Activated CD8-positive, alpha-beta T cell treated with anti-CD3 and anti-CD28 coated beads for 36 hours (primary cell): ENCODE data around the gene SMG1. TPM values are rescaled to one million over a fixed set of nuclear protein-coding genes. Genes with fewer than 3 reads are reported as not detected.
A peak's percentile ranks its signal among the peaks of the same experiment; 100 is the strongest.

Experiments used
- ATAC-seq: fragments of 200-7000 bp; cut with Tn5 transposase; one replicate; pipeline ENCODE4 v1.10.0; 2021; ENCODE audit warnings: mild to moderate bottlenecking, moderate library complexity
- CTCF ChIA-PET: fragments of 350-600 bp; sonication (Branson Sonifier 250); formaldehyde crosslinking; loops from one replicate; lab custom pipeline; 2021; ENCODE audit warnings: antibody characterized with exemption; lab: Charles Lee
- POLR2A ChIA-PET: fragments of 350-600 bp; sonication (Branson Sonifier 250); formaldehyde crosslinking; loops from one replicate; lab custom pipeline; 2021; ENCODE audit warnings: antibody characterized with exemption; lab: Charles Lee
- DNase-seq: peaks from one replicate; pipeline ENCODE4 v3.0.0-alpha.2; 2020
- H3K27ac Mint-ChIP-seq: one replicate; pipeline ENCODE4 v1.8.0; 2021; ENCODE audit warnings: mild to moderate bottlenecking, mixed read lengths
- H3K27me3 Mint-ChIP-seq: one replicate; pipeline ENCODE4 v1.8.0; 2021; ENCODE audit warnings: mixed read lengths
- H3K36me3 Mint-ChIP-seq: one replicate; pipeline ENCODE4 v1.8.0; 2021; ENCODE audit warnings: low read depth, mixed read lengths
- H3K4me1 Mint-ChIP-seq: one replicate; pipeline ENCODE4 v1.8.0; 2021; ENCODE audit warnings: low read depth, mixed read lengths
- H3K4me3 Mint-ChIP-seq: one replicate; pipeline ENCODE4 v1.8.0; 2021; ENCODE audit warnings: mild to moderate bottlenecking, moderate library complexity, mixed read lengths
- H3K9me3 Mint-ChIP-seq: one replicate; pipeline ENCODE4 v1.8.0; 2021; ENCODE audit warnings: mixed read lengths
- intact Hi-C: fragments of 100-400 bp; cut with micrococcal nuclease; formaldehyde crosslinking; loops from one replicate; pipeline ENCODE4 v1.10.0; 2022
- total RNA-seq, 2 experiments: library from RNA; stranded (reverse); gene quantifications; one replicate each; pipeline ENCODE4 v1.2.3, GENCODE V29; 2021
- TF ChIP-seq, protein P1 (sequence below): fragments of 200-600 bp; IDR thresholded peaks from one replicate; pipeline ENCODE4 v1.8.0; 2022; ENCODE audit warnings: antibody characterized with exemption, mild to moderate bottlenecking

Gene SMG1
- total RNA-seq, 2 experiments from 2014 or later, result 103 to 108 TPM

DNA sequence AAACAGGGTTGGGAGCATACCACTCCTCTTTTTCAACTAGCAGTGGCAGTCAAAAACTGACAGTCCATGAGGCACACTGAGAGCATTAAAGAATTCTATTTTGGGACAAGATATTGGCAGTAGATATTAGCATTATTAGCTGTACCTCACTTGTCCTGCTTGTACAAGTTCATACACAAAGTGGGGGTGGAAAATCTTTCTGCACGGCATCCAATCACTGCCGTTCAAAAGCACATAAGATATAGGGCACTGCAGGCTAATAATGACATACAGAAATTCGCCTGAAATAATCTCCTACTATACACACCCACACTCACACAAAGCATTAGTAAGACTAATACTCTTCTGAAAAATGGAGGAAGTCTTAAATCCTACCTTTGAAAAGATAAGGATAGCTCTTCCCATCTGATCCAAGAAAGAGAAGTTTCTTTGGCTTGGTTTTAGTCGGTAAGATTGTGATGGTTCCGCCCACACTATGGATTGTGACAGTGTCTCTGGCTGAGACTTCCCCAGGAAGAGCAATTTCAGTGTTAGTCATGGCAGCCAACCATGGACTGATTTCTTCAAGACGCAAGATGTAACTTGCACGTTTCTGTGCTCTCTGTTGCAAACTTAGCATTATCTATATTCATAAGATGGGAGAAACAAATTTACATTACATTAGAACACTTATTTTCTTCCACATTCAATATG lies 84.2 kb downstream of the SMG1 start:
- intact Hi-C loops, result no loop called here
- no peaks in the 10 kb centered on the region for H3K9me3 Mint-ChIP-seq
- peaks cover 17% of the 10 kb centered on the region for H3K4me1 Mint-ChIP-seq
- H3K4me3 Mint-ChIP-seq, result no peak overlapping the region
- ChIA-PET POLR2A (interaction anchor here (0.7 kb wide), 1 partner anchor 27 kb away, joined by 3 read pairs; no protein-coding TSS in a partner anchor), CTCF (interaction anchor here (1.0 to 1.4 kb wide), 3 partner anchors 9 to 40 kb away, joined by 3 to 6 read pairs (median 5); partner anchors contain the start of gene ARL6IP1)
- DNase-seq, result no peak
- TF ChIP-seq, protein P1, sequence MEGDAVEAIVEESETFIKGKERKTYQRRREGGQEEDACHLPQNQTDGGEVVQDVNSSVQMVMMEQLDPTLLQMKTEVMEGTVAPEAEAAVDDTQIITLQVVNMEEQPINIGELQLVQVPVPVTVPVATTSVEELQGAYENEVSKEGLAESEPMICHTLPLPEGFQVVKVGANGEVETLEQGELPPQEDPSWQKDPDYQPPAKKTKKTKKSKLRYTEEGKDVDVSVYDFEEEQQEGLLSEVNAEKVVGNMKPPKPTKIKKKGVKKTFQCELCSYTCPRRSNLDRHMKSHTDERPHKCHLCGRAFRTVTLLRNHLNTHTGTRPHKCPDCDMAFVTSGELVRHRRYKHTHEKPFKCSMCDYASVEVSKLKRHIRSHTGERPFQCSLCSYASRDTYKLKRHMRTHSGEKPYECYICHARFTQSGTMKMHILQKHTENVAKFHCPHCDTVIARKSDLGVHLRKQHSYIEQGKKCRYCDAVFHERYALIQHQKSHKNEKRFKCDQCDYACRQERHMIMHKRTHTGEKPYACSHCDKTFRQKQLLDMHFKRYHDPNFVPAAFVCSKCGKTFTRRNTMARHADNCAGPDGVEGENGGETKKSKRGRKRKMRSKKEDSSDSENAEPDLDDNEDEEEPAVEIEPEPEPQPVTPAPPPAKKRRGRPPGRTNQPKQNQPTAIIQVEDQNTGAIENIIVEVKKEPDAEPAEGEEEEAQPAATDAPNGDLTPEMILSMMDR, result no peak
- H3K36me3 Mint-ChIP-seq, result peaks cover 53% of the 10 kb centered on the region
- no peak overlapping the region for H3K27ac Mint-ChIP-seq
- no peak for ATAC-seq
- no peaks in the 10 kb centered on the region for H3K27me3 Mint-ChIP-seq

DNA sequence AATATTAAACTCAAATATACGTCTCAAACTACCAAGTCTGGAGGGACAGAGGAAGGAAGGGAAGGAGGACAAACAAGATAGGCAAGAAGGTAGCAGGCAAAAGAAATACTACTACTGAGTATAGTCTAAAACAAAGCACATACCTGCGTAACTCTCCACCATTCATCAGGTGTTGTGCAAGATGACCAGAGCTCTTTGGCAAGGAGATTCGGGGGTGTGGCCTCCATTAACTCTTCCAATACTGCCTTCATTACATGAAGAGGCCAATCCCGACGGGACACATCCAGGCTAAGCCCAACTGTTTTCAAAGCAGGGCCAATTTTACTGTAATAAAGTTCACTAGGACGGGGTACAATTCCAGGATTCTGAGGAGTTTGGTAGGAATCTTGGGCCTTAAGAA lies 86.7 kb downstream of the SMG1 start:
- DNase-seq (no peak), ATAC-seq (no peak)
- H3K27me3 Mint-ChIP-seq, result no peaks in the 10 kb centered on the region
- TF ChIP-seq, protein P1, result no peak
- no peaks in the 10 kb centered on the region for H3K9me3 Mint-ChIP-seq
- H3K27ac Mint-ChIP-seq, result peak overlapping the region; percentile 71
- H3K4me3 Mint-ChIP-seq, result no peak overlapping the region
- POLR2A ChIA-PET, result no interaction called here
- peaks cover 62% of the 10 kb centered on the region for H3K36me3 Mint-ChIP-seq
- H3K4me1 Mint-ChIP-seq, result peaks cover 22% of the 10 kb centered on the region
- intact Hi-C loops, result no loop called here
- CTCF ChIA-PET, result no interaction called here

DNA sequence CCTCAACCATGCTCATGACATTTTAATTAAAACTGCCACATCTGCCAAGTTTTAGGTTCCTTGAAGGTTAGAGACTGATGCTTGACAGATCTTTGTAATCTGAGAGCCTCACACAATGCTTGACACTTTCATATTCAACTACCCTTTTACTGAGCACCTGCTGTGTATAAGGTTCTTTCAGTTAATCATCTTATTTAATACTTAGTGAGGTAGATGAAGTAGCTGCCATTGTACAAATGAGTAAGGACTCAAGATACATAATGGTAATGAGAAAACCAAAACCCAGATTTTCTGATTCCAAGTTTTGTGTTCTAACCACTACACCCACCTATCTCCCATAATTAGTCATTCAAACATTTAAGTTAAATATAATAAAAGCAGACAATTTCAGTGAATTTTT lies 89.5 kb downstream of the SMG1 start:
- ChIA-PET CTCF (interaction anchor here (1.4 to 2.5 kb wide), 3 partner anchors 11 to 42 kb away, joined by 3 to 7 read pairs (median 7); partner anchors contain the start of gene ARL6IP1), POLR2A (interaction anchor here (0.6 to 3.0 kb wide), 6 partner anchors 12 to 98 kb away, joined by 3 to 12 read pairs (median 4); no protein-coding TSS in a partner anchor)
- Mint-ChIP-seq H3K27ac (peak overlapping the region; percentile 87), H3K9me3 (no peaks in the 10 kb centered on the region), H3K27me3 (no peaks in the 10 kb centered on the region), H3K36me3 (peaks cover 64% of the 10 kb centered on the region), H3K4me3 (no peak overlapping the region), H3K4me1 (peaks cover 22% of the 10 kb centered on the region)
- TF ChIP-seq, protein P1, result no peak
- intact Hi-C loops, result no loop called here
- no peak for DNase-seq
- ATAC-seq, result peak; percentile 91

DNA sequence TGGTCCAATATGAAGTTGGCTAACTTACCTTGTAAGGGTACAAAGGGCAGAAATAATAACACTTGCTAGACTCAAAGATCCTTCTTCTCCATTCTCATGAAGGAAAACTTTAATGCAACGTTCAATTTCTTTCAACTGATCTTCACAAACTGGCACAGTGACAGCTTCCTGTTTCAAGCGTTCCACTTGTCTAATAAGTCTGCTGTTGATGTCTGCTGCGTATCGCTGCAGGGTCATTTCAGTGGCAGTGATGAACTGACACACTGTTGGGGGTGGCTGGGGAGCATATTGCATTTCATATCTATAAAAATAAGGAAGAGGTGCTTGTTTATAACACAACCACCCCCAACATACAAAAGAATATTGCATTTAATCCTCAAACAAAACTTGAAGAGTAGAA lies 91.3 kb downstream of the SMG1 start:
- POLR2A ChIA-PET, result interaction anchor here (3.0 kb wide), 1 partner anchor 35 kb away, joined by 12 read pairs; no protein-coding TSS in a partner anchor
- intact Hi-C loops, result no loop called here
- Mint-ChIP-seq H3K27me3 (no peaks in the 10 kb centered on the region), H3K4me3 (no peak overlapping the region), H3K36me3 (peaks cover 61% of the 10 kb centered on the region), H3K27ac (peak overlapping the region; percentile 3), H3K9me3 (no peaks in the 10 kb centered on the region), H3K4me1 (peaks cover 22% of the 10 kb centered on the region)
- CTCF ChIA-PET, result interaction anchor here (0.7 to 2.1 kb wide), 4 partner anchors 10 to 33 kb away, joined by 3 to 7 read pairs (median 4); partner anchors contain the start of gene ARL6IP1
- ATAC-seq (no peak), DNase-seq (no peak)
- TF ChIP-seq, protein P1, result no peak
